Stomach smooth muscle (tissue), 2 donors: Measurements from ENCODE around the gene PDE8A.

ENCODE experiments used
- H3K27ac ChIP-seq: one replicate; pipeline ENCODE4 v1.7.0; 2013; ENCODE audit warnings: mild to moderate bottlenecking, low read length, inconsistent platforms
- H3K27me3 ChIP-seq, 2 donors: one replicate each; pipeline ENCODE4 v1.7.0; 2013; ENCODE audit warnings: low read length in 2 of 2; ENCODE audit not compliant: insufficient read depth in 2 of 2, control insufficient read depth in 1 of 2
- H3K36me3 ChIP-seq, 2 donors: one replicate each; pipeline ENCODE4 v1.7.0; 2013; ENCODE audit warnings: low read length in 2 of 2; ENCODE audit not compliant: control insufficient read depth in 2 of 2, insufficient read depth in 2 of 2
- H3K4me1 ChIP-seq: one replicate; pipeline ENCODE4 v1.7.0; 2013; ENCODE audit warnings: low read length; ENCODE audit not compliant: control insufficient read depth, insufficient read depth
- H3K4me3 ChIP-seq, 2 donors: one replicate each; pipeline ENCODE4 v1.7.0; 2013; ENCODE audit warnings: low read length in 2 of 2
- H3K9ac ChIP-seq, 2 donors: one replicate each; pipeline ENCODE4 v1.7.0; 2013; ENCODE audit warnings: low read length in 2 of 2, mild to moderate bottlenecking in 1 of 2
- H3K9me3 ChIP-seq, 2 donors: one replicate each; pipeline ENCODE4 v1.7.0; 2013; ENCODE audit warnings: low read length in 2 of 2; ENCODE audit not compliant: control insufficient read depth in 2 of 2
- donor health status: healthy.
- donor health status: Pancreatic carcinoma.

PDE8A gene

DNA sequence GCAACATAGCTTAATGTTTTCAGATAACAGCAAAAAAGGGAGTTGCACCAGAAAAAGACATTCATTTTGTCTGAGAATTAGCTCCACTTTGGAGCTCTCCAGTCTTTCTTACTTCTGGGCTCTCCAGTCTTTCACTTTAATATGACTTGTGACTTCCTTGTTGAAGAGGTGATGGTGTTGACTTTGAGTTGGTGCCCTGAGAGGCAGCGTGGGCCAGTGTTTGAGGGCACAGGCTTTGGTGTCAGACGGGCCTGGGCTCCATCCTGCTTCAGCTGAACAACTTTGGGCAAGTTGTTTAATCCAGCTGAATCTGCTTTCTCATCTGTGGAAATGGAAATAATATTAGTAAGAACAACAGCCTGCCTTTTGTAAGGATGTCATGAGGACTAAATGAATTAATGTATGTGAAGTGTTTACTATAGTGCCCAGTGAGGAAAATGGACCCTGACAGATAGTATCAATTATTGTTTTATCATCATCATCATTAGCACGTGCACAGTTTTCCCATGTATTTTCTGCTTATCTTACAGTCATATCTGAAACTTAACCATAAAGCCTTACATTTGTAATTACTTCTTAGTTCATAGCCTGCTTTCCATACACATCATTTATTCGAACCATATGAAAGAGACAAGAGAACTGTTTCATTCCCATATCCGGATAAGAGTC lies 108.4 kb downstream of the PDE8A start:
- Histone ChIP-seq H3K4me3 (no peak overlapping the region), H3K36me3 (peaks cover 12 to 34% of the 10 kb centered on the region in 2 donors), H3K9me3 (no peaks in the 10 kb centered on the region), H3K27me3 (no peaks in the 10 kb centered on the region), H3K9ac (no peak overlapping the region), H3K27ac (no peak overlapping the region), H3K4me1 (no peaks in the 10 kb centered on the region)

DNA sequence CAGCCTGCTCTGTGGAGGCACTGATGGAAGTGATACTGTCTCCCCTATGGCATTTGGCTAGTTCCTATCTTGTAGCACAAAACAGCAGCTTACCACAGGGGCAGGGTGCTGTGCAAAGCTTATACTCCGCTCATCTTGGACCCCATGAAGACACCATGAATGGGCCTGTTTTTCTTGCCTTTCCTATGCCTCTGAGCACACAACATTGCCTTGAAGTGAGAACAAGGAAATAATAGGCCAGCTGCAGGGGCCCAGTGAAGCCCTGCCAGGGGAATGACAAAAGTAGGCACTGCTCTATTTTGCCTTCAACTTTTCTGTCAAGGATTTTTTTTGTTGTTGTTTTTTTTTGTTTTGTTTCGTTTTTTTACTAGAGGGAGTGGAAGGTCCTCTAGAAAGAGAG lies 110.3 kb downstream of the PDE8A start:
- Histone ChIP-seq H3K9me3 (no peaks in the 10 kb centered on the region), H3K27me3 (no peaks in the 10 kb centered on the region), H3K36me3 (peaks cover 8 to 35% of the 10 kb centered on the region in 2 donors), H3K4me1 (no peaks in the 10 kb centered on the region), H3K9ac (no peak overlapping the region), H3K4me3 (no peak overlapping the region), H3K27ac (no peak overlapping the region)

DNA sequence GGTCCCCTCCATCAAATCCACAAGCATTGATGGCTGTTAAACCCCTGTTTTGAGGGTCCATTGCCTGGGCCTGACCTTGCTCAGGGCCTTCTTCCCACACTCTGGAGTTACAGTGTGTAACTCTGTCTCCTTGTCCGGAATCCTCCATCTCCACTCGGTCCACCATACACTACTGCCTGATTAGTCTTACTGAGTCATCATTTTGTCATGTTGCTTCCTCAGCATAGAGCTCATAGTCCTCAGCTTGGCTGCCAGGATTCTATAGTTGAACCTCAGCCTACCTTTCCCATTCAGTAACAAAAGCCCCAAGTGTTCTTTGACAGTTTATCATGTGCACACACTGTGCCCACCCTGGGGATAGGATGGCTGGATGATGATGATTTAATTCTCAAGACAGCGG lies 113.0 kb downstream of the PDE8A start:
- Histone ChIP-seq H3K4me1 (no peaks in the 10 kb centered on the region), H3K9me3 (no peaks in the 10 kb centered on the region), H3K9ac (no peak overlapping the region), H3K36me3 (peaks cover 16 to 32% of the 10 kb centered on the region in 2 donors), H3K27me3 (no peaks in the 10 kb centered on the region), H3K4me3 (no peak overlapping the region), H3K27ac (no peak overlapping the region)

DNA sequence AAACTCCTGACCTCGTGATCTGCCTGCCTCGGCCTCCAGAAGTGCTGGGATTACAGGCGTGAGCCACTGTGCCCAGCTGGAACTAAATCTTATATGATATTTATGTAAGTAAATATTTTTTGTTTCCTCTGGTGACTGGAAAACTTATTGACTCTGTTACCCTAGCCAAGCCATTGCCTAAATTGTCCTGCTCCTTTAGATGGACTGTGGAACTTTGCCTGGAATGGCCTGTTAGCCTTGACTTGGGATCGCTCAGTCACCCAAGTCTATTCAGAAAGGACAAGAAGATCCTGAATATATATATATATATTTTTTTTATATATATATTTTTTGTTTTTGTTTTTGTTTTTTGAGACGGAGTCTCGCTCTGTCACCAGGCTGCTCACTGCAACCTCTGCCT lies 113.9 kb downstream of the PDE8A start:
- no peak overlapping the region for H3K4me3 ChIP-seq
- H3K9me3 ChIP-seq = no peaks in the 10 kb centered on the region
- H3K4me1 ChIP-seq = no peaks in the 10 kb centered on the region
- no peak overlapping the region for H3K9ac ChIP-seq
- no peaks in the 10 kb centered on the region for H3K27me3 ChIP-seq
- H3K27ac ChIP-seq = no peak overlapping the region
- peaks cover 12 to 32% of the 10 kb centered on the region in 2 donors for H3K36me3 ChIP-seq

DNA sequence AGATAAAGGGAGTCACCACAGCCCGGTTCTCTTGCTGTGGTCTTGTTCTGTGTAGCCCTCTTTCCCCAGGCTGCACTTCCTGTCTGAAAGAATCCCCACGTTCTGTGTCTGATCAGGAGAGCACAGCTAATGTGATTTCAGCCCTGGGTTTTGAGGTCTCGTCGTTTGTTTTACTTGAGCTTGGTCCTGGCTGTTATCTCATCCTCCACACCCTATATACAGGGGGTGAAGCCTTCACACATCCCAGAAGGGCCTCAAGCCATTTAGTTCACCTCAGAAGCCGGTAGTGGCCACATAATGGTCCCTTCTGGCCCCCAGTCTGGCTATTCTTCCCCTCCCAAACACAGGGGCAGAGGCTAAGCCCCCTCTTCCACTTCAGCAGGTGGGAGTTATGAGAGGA lies 115.6 kb downstream of the PDE8A start:
- H3K9me3 ChIP-seq = no peaks in the 10 kb centered on the region
- no peak overlapping the region for H3K9ac ChIP-seq
- H3K4me3 ChIP-seq = no peak overlapping the region
- H3K27me3 ChIP-seq = no peaks in the 10 kb centered on the region
- H3K36me3 ChIP-seq = peaks cover 12 to 27% of the 10 kb centered on the region in 2 donors
- H3K4me1 ChIP-seq = no peaks in the 10 kb centered on the region
- no peak overlapping the region for H3K27ac ChIP-seq

DNA sequence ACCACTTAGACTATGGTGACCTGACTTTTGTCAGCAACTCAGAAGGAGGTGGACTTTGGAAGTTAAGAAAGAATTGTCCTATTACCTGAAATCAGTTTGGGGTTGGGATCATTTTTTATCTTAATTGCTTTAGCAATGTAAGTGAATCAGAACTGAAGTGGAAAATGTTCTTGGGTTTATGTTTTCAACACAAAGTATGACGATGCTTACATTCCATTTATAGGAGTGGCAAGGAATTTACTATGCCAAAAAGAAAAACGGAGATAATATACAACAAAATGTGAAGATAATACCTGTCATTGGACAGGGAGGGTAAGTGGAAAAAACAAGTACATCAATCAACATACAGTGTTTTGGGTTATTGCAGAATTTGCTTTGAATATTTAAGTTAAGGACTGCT lies 116.1 kb downstream of the PDE8A start:
- no peaks in the 10 kb centered on the region for H3K9me3 ChIP-seq
- peaks cover 9 to 25% of the 10 kb centered on the region in 2 donors for H3K36me3 ChIP-seq
- no peak overlapping the region for H3K4me3 ChIP-seq
- no peak overlapping the region for H3K9ac ChIP-seq
- H3K4me1 ChIP-seq = no peaks in the 10 kb centered on the region
- no peaks in the 10 kb centered on the region for H3K27me3 ChIP-seq
- no peak overlapping the region for H3K27ac ChIP-seq

DNA sequence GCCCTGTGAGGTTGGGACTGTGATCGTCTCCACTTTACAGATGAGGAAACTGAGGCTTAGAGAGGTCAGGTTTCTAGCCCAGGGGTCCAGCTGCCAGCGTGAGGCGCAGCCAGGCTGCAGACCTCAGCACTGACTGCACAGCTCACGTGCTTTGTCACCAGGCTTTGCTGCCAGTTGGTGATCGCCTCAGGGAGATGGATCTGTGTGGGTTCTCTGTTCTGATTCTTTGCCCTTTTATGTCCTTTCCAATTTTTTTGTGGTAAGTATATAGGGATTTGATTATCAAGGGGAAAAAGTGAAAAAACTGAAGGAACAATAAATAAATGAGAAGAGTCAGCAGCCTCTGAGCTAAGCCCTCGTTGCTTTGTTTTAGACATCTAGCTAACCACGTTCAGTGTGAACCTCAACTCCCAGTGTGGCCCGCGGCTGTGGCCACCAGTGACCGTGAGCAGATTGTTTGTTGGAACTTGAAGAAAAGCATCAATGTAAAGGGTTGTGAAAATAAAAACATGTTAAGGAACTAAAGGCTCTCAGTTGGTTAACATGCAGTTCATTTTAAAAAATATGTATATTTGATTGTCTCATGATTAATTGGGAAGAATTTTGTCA lies 117.6 kb downstream of the PDE8A start:
- no peaks in the 10 kb centered on the region for H3K9me3 ChIP-seq
- no peak overlapping the region for H3K9ac ChIP-seq
- H3K27me3 ChIP-seq = no peaks in the 10 kb centered on the region
- peaks cover 9 to 25% of the 10 kb centered on the region in 2 donors for H3K36me3 ChIP-seq
- H3K27ac ChIP-seq = no peak overlapping the region
- H3K4me3 ChIP-seq = no peak overlapping the region
- H3K4me1 ChIP-seq = no peaks in the 10 kb centered on the region

DNA sequence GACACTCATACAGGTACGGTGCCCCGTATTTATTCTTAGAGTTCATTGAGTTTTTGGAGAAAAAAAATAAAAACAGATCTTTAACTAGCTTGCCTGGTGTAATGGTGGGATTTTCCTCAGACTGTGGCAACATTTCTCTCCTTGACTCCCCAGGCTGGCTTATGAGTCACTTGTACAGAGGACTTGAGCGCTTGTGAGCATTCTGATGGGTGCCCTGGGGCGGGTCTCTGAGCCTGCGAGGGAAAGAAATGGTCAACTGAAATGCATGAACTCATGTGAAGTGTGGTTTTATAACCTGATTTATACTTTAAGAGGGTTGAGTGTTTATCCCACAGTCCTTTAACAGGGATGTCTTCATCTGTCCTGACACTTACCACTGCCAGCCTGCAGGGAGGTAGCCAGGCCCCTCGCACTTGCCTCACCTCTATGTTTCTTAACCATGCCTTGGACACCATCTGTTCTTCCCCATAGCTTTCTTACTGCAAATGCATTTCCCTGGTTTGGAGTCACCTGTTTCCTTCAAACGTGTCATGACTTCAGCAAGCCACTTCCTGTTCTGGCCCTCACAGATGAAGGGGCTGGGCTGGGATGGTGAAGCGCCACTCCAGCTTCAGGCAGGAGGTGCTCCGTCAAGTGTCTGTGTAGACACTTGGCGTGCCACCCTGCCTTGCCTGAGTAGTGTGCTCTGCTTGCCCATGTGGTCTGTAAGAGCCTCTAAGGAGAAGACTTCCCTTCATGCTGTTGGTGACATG lies 118.7 kb downstream of the PDE8A start:
- Histone ChIP-seq H3K9me3 (no peaks in the 10 kb centered on the region), H3K4me1 (no peaks in the 10 kb centered on the region), H3K27ac (no peak overlapping the region), H3K27me3 (no peaks in the 10 kb centered on the region), H3K9ac (no peak overlapping the region), H3K4me3 (no peak overlapping the region), H3K36me3 (peaks cover 9 to 20% of the 10 kb centered on the region in 2 donors)

DNA sequence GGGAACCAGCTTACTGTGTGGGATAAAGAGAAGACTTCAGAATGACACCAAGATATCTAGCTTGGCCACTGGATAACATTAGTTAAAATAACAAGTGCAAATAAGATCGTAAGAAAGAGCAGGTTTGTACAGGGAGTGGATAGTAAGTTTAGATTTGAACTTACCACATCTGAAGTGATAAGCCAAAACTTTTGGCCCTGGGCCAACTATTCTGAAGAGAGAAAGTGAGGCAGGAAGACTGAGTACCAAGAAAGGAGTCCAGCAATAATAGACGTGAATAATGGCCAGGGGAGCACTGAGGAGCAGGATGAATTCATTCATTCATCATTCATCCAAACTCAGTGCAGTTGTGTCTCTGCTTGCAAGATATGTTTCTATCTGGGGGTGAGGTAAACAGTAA lies 122.9 kb downstream of the PDE8A start:
- Histone ChIP-seq H3K36me3 (peaks cover 3 to 29% of the 10 kb centered on the region in 2 donors), H3K27ac (no peak overlapping the region)

DNA sequence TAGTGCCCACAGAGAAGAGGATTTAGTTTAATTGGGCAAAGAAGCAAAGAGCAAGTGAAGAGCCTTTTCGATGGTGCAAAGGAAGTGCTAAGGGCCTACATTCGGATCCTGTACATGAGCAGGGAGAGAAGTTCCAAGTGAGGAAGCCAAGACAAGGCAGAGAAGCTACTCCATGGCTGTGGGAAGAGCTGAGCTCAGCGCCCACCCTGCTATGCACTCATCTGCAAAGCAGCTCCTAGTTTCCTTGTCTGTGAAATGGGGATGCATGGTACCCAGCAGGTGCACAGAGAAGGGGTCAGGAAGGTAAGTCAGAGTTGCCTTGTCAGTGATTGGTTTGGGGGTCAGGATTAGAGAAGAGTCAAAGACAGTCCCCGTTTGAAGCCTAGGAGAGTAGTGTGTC lies 126.5 kb downstream of the PDE8A start:
- H3K36me3 ChIP-seq = peaks cover 5 to 26% of the 10 kb centered on the region in 2 donors
- H3K27ac ChIP-seq = no peak overlapping the region

More for the DNA sequence above, 122.9 kb downstream of the PDE8A start:
- Histone ChIP-seq H3K4me3 (no peak overlapping the region), H3K9me3 (no peaks in the 10 kb centered on the region), H3K4me1 (no peaks in the 10 kb centered on the region), H3K27me3 (no peaks in the 10 kb centered on the region), H3K9ac (no peak overlapping the region)

DNA sequence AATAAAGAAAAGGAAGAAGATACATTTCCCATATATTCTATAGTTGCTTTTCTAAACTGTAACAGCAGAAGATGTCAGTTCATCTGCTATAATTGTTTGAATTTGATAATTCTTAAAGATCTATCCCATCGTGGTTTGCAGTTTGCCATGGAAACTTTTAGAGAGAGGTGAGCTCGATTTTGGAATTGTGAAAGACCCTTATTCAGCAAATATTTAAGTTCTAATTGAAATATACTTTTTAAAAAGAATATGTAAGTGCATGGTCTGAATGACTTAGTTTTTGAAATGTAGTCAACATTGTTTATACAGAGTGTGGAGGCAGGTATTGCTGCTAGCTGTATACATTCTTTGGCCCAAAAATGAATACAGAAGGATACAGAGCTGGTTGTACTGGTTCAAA lies 127.7 kb downstream of the PDE8A start:
- Histone ChIP-seq H3K4me1 (no peaks in the 10 kb centered on the region), H3K9me3 (no peaks in the 10 kb centered on the region), H3K4me3 (no peak overlapping the region), H3K27me3 (no peaks in the 10 kb centered on the region), H3K9ac (no peak overlapping the region), H3K36me3 (peaks cover 16 to 35% of the 10 kb centered on the region in 2 donors), H3K27ac (no peak overlapping the region)

More for the DNA sequence above, 126.5 kb downstream of the PDE8A start:
- no peak overlapping the region for H3K4me3 ChIP-seq
- H3K27me3 ChIP-seq = no peaks in the 10 kb centered on the region
- no peak overlapping the region for H3K9ac ChIP-seq
- no peaks in the 10 kb centered on the region for H3K9me3 ChIP-seq
- H3K4me1 ChIP-seq = no peaks in the 10 kb centered on the region
